IPS DF 19.7 (cell line): ENCODE measurements around the gene MAML2.

Experiments
- DNase-seq: peaks from one replicate; pipeline ENCODE4 v3.0.0-alpha.2; 2013; ENCODE audit warnings: low read depth, low spot score

The MAML2 gene

GRCh38 chr11:96241331-96241841 is 101.6 kb downstream of the MAML2 start:
- DNase-seq: no peak

DNA sequence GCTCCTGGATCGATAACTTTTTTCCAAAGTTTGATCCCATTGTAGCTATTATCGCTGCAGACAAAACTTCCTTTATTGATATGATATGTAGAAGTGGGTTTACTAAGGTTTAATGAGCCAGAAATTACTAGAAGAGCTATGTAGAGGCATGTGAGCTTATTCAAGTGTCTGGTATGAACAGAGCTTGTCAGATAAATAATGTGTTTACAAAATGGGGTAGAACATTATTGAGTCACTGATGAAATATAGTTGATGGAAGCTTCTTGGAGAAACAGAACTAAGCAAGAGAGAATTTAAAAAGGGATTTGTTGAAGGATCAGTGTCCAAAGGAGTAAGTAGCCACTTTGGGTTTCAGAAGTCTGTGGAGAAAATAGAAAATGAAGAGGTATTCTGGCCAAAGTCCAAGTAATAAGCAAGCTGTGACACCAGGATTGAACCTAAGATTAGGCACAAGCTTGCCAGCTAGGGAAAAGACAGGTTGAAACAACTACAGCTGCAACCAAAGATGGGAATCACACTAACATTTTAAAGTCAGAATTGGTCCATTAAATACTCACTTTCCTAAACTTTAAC is 104.3 kb downstream of the MAML2 start:
- no peak for DNase-seq

DNA sequence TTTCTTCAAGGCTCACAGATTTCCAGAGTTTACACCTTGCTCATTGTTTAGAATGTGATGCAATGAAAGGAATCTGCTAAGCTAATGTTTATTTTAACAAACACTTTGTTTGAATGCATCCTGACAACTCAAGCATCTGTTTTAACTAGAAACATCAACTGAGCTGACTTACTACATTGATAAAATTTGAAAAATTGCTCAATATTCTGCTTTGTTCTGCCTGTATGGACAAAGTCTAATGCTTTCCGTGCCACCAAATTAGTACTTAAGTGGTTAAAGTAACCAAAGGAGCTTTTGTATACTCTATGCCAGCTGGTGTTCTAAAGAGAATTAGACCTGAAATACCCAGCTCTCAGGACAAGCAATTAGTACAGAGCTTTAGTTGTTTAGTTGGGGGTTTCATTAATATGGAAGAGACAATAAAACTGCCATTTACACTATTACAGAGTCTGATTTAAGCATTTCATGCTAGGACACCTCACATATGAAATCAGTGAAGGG is 105.2 kb downstream of the MAML2 start:
- no peak for DNase-seq

- no peak for DNase-seq
These were observed 107.2 kb downstream of the MAML2 start for GRCh38 chr11:96235751-96236150.

GRCh38 chr11:96234866-96235441 is 108.0 kb downstream of the MAML2 start:
- DNase-seq: no peak

DNA sequence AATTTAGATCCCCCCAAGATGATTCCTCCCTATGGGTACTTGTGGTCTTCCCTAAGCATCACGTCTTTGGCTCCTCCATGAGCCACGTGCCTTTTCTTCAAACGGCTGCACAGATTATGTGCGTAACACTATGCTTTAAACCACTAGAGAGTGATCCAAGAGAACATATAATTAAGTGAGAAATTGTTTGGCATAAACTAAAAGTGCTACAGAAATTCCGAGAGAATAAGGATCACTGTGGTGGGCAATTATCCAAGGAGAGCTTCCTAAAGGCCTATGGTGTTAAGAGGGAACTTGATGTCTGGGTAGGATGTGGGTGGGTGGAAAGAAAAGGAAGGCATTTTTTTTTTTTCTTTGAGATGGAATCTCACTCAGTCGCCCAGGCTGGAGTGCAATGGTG is 110.9 kb downstream of the MAML2 start:
- DNase-seq: no peak

GRCh38 chr11:96230686-96231085 is 112.3 kb downstream of the MAML2 start:
- DNase-seq: no peak

- DNase-seq: no peak
These were observed 113.5 kb downstream of the MAML2 start for GRCh38 chr11:96229354-96229977.

GRCh38 chr11:96228910-96229309 is 114.1 kb downstream of the MAML2 start:
- DNase-seq: no peak

DNA sequence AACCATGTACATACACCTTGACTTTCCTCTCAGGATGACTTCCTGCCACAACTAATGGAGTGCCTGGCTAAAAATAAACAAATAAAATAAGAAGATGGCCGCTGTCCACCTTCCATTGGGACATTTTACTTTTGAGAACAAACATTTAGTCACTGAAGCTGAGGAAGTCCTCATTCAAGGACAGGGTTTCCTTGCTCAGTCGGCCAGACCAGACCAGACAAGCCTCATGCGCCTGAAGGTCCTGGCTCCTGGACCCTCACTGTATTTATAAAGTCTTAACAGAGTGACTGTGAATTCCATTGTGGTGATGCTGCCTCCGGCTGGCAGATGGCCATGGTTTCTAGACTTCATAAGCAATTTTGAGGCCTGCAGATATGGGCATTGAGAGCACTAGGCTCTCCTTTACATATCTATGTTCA is 114.5 kb downstream of the MAML2 start:
- DNase-seq: no peak

- DNase-seq: no peak
These were observed 115.8 kb downstream of the MAML2 start for GRCh38 chr11:96227244-96227643.

DNA sequence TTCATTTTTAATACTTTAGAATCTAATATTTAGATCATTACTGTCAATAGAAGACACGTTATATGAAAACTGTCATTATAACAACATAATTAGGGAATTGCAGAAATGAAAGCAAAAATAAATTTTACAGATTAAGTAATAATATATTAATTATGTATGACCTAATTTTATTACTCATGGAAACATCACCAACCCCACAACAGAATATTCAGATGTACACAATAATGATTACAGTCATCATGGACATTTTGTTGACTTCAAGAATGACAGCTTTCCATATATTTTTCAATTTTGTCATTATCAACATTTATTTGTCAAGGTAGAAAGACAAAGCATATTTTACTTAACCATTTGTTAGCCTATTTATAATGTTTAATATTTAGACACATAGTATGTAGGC is 119.9 kb downstream of the MAML2 start:
- no peak for DNase-seq

DNA sequence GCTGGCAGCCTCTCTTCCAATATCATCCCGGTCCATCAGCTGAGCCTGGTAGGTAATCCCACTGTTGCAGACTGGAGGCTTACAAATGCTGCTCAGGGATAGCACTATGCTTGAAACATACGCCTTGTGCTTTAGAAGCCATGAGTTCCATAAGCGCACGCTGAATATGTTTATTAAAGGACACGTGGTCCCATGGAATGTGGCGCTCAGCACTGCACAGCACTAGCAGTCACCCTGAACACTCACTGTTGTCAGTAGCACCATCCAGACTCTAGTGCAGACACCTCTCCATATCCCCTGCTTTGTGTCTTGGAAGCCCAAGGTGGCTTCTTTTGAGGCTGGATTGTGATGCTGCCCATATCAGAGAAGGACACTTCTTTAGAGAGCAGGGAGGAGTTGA is 120.9 kb downstream of the MAML2 start:
- DNase-seq: no peak

- DNase-seq: no peak
These were observed 121.5 kb downstream of the MAML2 start for GRCh38 chr11:96221244-96222070.

- no peak for DNase-seq
These were observed 122.9 kb downstream of the MAML2 start for GRCh38 chr11:96219981-96220623.

GRCh38 chr11:96218901-96219300 is 124.1 kb downstream of the MAML2 start:
- DNase-seq: no peak

DNA sequence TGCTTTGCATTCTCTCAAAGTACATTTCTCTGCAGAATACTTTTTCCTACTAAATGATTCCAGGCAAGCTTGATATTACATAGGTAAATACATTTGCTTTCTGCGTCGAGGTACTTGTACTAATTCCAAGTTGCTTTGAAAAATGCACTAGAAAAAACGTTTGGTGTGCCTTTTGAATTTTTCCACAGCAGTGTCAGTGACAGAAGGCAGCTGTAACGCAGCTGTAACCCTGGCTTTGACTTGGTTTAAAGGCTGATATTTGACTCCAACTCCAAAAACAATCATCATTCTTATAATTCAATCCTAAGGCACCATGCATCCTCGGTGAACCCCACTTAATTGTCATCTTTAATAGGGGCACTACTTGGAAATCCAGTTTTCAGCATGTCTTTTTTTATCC is 125.0 kb downstream of the MAML2 start:
- DNase-seq: no peak

DNA sequence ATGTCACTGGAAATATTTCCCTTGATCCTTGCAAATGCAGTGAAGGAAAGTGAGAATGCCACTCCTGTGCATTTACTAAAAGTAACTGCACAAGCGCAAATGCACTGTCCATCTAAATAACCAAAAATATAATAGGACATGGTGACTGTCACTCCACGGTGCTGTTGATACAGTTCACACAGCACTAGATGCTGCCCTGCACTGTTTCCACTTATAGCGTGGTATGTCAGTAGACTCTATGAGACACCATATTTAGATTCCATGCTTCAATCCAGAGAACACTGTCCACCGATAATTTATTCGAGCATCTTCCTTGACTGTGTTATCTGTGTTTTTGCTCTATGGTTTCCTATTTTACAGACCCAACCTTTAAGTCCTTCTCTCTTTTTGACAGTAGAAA is 125.8 kb downstream of the MAML2 start:
- no peak for DNase-seq

- DNase-seq: no peak
These were observed 127.2 kb downstream of the MAML2 start for GRCh38 chr11:96215826-96216225.

DNA sequence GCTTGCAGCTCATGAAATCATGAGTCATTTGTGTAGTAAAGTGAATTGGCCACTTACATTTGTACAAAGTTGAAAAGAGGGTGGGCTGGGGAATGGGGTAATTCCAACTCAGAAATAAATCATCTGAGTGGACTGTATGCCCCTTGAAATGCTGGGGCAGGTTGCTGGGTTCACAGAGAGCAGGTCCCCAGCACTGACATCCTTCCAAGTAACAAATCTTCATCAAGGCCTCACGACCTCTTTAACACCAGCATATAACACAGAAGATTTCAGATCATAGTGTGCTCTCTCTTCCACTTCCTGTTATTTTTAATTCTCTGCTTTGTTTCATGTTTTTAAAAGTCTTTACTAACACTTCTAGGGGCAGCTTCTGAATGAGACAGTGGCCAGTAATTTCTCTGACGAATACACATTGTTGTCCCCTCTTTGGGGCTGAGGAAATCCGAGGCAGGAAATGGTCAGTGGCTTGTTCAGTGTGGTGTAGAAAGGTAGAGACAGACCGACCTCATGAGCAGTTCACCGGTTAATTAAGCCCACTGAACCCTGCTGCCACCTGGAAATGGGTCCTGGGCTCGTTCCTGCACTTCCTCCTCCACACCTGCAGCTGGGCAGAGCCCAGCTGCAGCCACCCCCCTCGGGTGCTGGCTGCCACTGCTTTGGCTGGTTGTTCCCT is 127.7 kb downstream of the MAML2 start:
- DNase-seq: no peak

DNA sequence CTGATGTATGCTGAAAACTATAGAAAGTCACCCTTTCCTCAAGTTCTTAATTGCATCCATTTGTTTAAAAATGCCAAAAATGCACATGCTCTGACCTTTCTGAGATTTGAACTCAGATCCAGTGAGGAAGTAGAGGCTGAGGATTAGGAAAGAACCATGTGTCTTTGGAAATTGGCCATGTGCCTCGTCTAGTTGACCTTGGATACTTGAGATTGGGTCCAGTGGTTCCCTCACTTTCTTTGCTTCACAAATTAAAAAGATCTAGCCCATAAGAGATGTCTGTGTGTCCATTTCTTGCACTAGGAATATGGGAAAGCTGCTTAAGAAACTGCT is 128.3 kb downstream of the MAML2 start:
- DNase-seq: no peak
